Ascending aorta (tissue), 2 donors: Measurements from ENCODE around the gene PLD3. TPM values are rescaled to one million over a fixed set of nuclear protein-coding genes. Genes with fewer than 3 reads are reported as not detected.

Experiments used
- DNase-seq, 2 donors: peaks; one replicate each; pipeline ENCODE4 v3.0.0-alpha.2; 2019; ENCODE audit warnings: low spot score in 2 of 2
- H3K27ac ChIP-seq, 2 donors: fragments of 200-600 bp; sonication (generic); one replicate each; pipeline ENCODE4 v1.5.1; 2016 to 2017; ENCODE audit warnings: mild to moderate bottlenecking in 1 of 2
- H3K27me3 ChIP-seq: fragments of 200-600 bp; sonication (generic); one replicate; pipeline ENCODE4 v1.5.1; 2017
- H3K36me3 ChIP-seq, 2 donors: fragments of 200-600 bp; sonication (generic); one replicate each; pipeline ENCODE4 v1.5.1; 2016
- H3K4me1 ChIP-seq, 2 donors: fragments of 200-600 bp; sonication (generic); one replicate each; pipeline ENCODE4 v1.5.1; 2016 to 2017; ENCODE audit warnings: mild to moderate bottlenecking in 1 of 2
- H3K4me3 ChIP-seq, 2 donors: fragments of 200-600 bp; sonication (generic); one replicate each; pipeline ENCODE4 v1.5.1; 2016 to 2017; ENCODE audit warnings: mild to moderate bottlenecking in 1 of 2
- H3K9me3 ChIP-seq, 2 donors: fragments of 200-600 bp; sonication (generic); one replicate each; pipeline ENCODE4 v1.5.1; 2016
- intact Hi-C: fragments of 100-400 bp; cut with DNase I; formaldehyde crosslinking; loops from one replicate; pipeline ENCODE4 v1.15.1; 2023
- total RNA-seq: library from RNA; depleted of rRNA; stranded (reverse); fragments of >200 nt; gene quantifications from one replicate; pipeline ENCODE4 v1.1.0, GENCODE V29; 2016
- TF ChIP-seq, protein P1 (sequence below), 3 experiments: fragments of 200-600 bp in 2 of 3; fragments of 450-650 bp in 1 of 3; sonication (generic) in 2 of 3; IDR thresholded peaks; one replicate each; pipeline ENCODE4 v1.5.1; 2016 to 2019; ENCODE audit warnings: antibody characterized with exemption in 3 of 3, mild to moderate bottlenecking in 1 of 3, moderate library complexity in 1 of 3

Gene PLD3
- total RNA-seq, 1 donor from 2014 or later = 345 TPM

- Histone ChIP-seq H3K4me1 (peaks cover 0 to 11% of the 10 kb centered on the region in 2 donors), H3K27me3 (no peaks in the 10 kb centered on the region), H3K4me3 (no peak overlapping the region), H3K36me3 (no peaks in the 10 kb centered on the region), H3K27ac (no peak overlapping the region), H3K9me3 (no peaks in the 10 kb centered on the region)
- TF ChIP-seq, protein P1, sequence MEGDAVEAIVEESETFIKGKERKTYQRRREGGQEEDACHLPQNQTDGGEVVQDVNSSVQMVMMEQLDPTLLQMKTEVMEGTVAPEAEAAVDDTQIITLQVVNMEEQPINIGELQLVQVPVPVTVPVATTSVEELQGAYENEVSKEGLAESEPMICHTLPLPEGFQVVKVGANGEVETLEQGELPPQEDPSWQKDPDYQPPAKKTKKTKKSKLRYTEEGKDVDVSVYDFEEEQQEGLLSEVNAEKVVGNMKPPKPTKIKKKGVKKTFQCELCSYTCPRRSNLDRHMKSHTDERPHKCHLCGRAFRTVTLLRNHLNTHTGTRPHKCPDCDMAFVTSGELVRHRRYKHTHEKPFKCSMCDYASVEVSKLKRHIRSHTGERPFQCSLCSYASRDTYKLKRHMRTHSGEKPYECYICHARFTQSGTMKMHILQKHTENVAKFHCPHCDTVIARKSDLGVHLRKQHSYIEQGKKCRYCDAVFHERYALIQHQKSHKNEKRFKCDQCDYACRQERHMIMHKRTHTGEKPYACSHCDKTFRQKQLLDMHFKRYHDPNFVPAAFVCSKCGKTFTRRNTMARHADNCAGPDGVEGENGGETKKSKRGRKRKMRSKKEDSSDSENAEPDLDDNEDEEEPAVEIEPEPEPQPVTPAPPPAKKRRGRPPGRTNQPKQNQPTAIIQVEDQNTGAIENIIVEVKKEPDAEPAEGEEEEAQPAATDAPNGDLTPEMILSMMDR (IDR thresholded peaks at IDR 0.05) = no peak
- intact Hi-C loops = no loop called here
- DNase-seq = no peak
Observed at GRCh38 chr19:40414542-40415535, 66.3 kb downstream of the PLD3 start.

DNA sequence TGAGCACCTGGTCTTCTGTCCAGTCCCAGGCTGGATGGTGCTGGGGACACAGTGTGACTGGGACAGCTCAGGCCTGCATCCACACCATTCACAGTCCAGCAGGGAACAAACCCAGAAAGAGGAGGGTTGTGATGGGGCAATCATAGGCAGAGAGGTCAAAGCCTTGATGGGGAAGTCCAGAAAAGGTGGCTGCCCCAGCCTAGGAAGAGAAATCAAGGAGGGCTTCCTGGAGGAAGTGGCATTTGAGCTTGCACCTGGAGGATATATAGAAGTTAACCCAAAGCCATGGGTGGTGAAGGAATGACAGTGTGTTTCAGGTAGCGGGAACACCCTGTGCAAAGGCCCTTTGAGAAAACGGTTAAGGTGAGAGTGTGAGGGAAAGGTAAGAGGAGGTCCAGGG is 67.3 kb downstream of the PLD3 start:
- H3K27ac ChIP-seq = no peak overlapping the region
- H3K4me1 ChIP-seq = peaks cover 0 to 11% of the 10 kb centered on the region in 2 donors
- intact Hi-C loops = no loop called here
- TF ChIP-seq, protein P1 (IDR thresholded peaks at IDR 0.05) = no peak
- no peaks in the 10 kb centered on the region for H3K27me3 ChIP-seq
- H3K36me3 ChIP-seq = no peaks in the 10 kb centered on the region
- H3K4me3 ChIP-seq = no peak overlapping the region
- no peak for DNase-seq
- no peaks in the 10 kb centered on the region for H3K9me3 ChIP-seq

- TF ChIP-seq, protein P1 (IDR thresholded peaks at IDR 0.05) = no peak
- Histone ChIP-seq H3K36me3 (peaks cover 0 to 1% of the 10 kb centered on the region in 2 donors), H3K9me3 (no peaks in the 10 kb centered on the region), H3K27me3 (no peaks in the 10 kb centered on the region), H3K27ac (peak overlapping the region; percentile 31 to 56), H3K4me1 (peaks cover 7 to 9% of the 10 kb centered on the region in 2 donors), H3K4me3 (no peak overlapping the region)
- intact Hi-C loops = no loop called here
- DNase-seq = no peak
Observed at GRCh38 chr19:40416918-40417642, 68.6 kb downstream of the PLD3 start.

- H3K27ac ChIP-seq = peak overlapping the region; percentile 31 to 56
- no peak overlapping the region for H3K4me3 ChIP-seq
- no peaks in the 10 kb centered on the region for H3K27me3 ChIP-seq
- DNase-seq = no peak
- H3K4me1 ChIP-seq = peaks cover 9 to 13% of the 10 kb centered on the region in 2 donors
- no peaks in the 10 kb centered on the region for H3K9me3 ChIP-seq
- TF ChIP-seq, protein P1 (IDR thresholded peaks at IDR 0.05) = no peak
- intact Hi-C loops = no loop called here
- H3K36me3 ChIP-seq = peaks cover 4 to 6% of the 10 kb centered on the region in 2 donors
Observed at GRCh38 chr19:40417643-40417981, 69.1 kb downstream of the PLD3 start.

DNA sequence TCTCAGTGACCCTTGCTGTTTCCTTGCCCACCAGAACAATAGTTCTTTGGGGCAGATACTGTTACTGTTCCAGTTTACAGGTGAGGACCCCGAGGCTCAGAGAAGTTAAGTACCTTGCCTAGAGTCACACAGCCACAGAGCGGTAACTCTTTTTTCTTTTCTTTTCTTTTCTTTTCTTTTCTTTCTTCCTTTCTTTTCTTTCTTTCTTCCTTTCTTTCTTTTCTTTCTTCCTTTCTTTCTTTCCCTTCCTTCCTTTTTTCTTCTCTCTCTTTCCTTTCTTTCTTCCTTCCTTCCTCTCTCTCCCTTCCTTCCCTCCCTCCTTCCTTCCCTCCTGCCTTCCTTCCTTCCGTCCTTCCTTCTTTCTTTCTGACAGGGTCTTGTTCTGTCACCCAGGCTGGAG is 69.5 kb downstream of the PLD3 start:
- H3K27me3 ChIP-seq = no peaks in the 10 kb centered on the region
- no peaks in the 10 kb centered on the region for H3K9me3 ChIP-seq
- H3K4me3 ChIP-seq = no peak overlapping the region
- H3K27ac ChIP-seq = peak overlapping the region in 1 of 2 donors; percentile 31
- DNase-seq = no peak
- intact Hi-C loops = no loop called here
- TF ChIP-seq, protein P1 (IDR thresholded peaks at IDR 0.05) = no peak
- peaks cover 8 to 11% of the 10 kb centered on the region in 2 donors for H3K36me3 ChIP-seq
- H3K4me1 ChIP-seq = peaks cover 10 to 18% of the 10 kb centered on the region in 2 donors
